DMS53 treated with DMSO at 0.1 percent for 48 hours (cell line): ENCODE data around the gene MPST.
A peak's percentile ranks its signal among the peaks of the same experiment; 100 is the strongest.

Experiments used
- DNase-seq: peaks from one replicate; lab custom pipeline; 2025; ENCODE audit not compliant: unreplicated experiment; lab: John Stamatoyannopoulos, UW

The MPST gene

GRCh38 chr22:37043828-37044538, 24.4 kb downstream of the MPST start:
- DNase-seq, result peak; percentile 24

DNA sequence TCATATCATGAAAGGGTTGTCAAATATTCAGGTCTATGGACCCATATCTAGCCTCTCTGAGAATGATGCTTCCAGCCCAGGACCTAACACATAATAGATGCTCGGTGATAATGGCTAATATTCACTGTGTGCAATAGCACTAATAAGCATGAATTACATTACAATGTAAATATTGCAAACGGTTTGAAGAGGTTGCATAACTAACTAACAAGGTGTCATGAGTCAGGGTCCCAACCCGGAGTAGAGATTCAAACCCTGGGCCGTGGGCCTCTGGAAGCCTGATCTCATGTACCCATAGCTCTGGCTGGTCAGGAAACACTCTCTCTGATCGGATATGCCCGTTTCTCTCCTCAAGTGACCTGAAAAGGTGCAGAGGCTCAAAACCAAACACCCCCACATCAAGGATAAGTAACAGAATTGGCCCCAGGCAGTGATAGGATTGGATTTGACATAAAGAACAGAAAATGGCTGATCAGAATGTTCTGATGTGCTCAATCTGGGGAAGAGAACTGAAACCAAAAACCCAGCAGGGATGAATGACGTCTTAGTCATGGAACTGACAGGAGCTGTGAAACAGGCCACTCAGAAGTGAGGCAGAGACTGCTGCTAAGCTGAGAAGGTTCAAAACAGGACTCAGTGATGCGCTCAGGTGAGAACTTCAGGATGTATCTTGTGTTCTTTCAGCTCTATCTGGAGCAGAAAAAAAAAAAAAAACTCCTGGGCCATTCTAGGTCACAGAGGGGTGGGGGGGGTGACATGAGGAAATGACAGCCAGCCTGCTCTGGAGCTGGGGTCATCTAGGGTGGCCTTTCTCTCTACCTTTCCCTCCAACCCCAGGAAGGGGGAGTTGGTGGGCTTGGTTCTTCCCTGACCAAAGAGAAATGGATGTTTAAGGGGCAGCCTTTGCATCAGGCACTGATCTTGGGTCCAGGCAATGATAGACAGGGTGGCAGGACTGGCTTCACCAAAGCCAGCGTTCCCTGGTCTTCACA, 25.4 kb downstream of the MPST start:
- DNase-seq, result no peak

GRCh38 chr22:37045958-37046357, 26.4 kb downstream of the MPST start:
- no peak for DNase-seq

GRCh38 chr22:37046589-37046988, 27.0 kb downstream of the MPST start:
- DNase-seq, result no peak

DNA sequence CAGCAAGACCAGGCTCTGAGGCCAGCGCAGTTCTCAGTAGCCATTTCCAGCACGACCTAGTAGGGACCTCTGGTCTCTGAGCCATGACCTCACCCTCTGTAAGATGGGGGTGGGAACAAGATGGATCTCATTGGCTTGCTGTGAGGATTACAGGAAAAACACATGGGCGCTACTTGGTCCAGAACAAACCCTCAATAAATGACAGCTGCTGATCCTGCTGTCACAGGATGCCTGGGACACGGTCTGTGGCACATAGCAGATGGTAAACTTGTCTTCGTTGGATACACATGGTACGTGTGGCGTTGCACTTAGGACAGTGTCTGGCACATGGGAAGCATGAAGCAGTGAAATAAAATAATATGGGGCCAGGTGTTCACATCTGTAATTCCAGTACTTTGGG, 27.5 kb downstream of the MPST start:
- DNase-seq, result no peak

GRCh38 chr22:37048133-37048532, 28.6 kb downstream of the MPST start:
- no peak for DNase-seq

- no peak for DNase-seq
Measured at GRCh38 chr22:37049224-37049623, 29.7 kb downstream of the MPST start.

DNA sequence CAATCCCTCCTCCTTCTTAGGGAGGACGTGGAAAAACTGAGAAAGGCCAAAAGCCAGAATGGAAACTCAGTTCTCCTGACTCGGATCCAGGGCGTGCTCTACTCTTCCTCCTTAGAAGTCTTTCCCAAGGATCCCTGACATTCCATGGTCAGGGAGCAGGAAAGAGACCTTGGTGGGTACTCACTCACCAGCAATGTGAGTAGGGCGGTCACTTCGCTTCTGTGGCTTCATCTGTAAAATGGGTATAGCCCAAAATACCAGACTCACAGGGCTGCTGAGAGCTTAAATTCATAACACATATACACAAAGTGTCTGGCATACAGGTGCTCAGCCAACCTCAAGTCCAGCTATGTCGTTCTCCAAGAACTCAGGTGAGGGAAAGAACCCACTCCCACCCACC, 31.4 kb downstream of the MPST start:
- no peak for DNase-seq

GRCh38 chr22:37051391-37052385, 32.1 kb downstream of the MPST start, which contains the start of gene KCTD17:
Gene KCTD17 (plus strand): TSS chr22:37051742. CDS start chr22:37051761, 19 bp downstream.
- DNase-seq, result no peak

GRCh38 chr22:37052386-37053309, 33.1 kb downstream of the MPST start:
- DNase-seq, result no peak

DNA sequence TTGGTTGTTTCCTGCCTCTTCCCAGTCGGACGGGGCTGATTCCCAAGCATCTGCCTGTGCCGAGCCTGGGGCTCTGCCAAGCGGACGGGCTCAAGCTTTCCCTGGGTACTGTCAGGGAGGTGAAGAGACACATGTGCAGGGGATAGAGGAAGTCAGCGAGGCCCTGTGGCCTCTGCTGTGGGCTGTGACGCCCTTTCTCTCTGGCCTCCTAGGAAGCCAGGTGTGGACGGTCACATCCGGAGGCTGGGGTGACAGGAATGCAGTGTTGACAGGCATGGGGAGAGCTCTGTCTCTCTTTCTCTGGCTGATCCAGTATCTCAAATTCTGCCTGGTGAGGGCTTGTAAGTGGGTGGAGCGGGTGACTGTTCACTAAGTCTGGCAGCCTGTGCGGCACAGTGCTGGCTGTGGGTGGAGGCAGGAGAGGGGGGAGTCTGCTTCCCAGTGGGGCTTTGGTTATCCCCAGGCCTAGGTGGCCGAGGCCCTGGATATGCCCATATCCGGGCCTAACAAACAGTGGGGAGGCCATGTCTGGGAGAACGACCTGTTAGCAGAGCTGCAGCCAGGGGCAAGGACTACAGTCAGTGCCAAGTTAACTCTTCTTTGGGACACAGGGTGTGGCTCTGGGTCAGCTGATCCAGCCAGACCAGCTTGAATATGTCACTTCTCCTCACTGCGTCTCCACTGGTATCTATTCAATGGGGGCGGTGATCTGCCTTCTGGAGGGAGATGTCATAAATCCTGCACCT, 33.9 kb downstream of the MPST start:
- no peak for DNase-seq

GRCh38 chr22:37054056-37054395, 34.5 kb downstream of the MPST start:
- DNase-seq, result no peak

GRCh38 chr22:37054600-37055365, 35.2 kb downstream of the MPST start:
- no peak for DNase-seq

DNA sequence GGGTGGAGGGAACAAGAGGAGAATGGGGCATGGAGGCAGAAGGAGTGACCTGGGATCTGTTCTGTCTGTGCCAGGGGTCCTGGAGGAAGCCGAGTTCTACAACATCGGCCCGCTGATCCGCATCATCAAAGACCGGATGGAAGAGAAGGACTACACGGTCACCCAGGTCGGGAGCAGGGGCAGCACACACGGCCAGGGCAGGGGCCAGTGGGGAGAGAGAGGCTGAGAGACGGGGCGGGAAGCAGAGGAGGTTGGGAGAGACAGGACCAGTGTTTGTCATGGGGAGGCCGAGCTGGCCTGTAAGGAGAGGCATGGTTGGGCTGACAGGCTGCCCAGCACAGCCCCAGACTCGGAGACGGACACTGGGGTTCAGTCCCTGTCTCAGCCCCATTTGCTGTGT, 36.7 kb downstream of the MPST start:
- no peak for DNase-seq

DNA sequence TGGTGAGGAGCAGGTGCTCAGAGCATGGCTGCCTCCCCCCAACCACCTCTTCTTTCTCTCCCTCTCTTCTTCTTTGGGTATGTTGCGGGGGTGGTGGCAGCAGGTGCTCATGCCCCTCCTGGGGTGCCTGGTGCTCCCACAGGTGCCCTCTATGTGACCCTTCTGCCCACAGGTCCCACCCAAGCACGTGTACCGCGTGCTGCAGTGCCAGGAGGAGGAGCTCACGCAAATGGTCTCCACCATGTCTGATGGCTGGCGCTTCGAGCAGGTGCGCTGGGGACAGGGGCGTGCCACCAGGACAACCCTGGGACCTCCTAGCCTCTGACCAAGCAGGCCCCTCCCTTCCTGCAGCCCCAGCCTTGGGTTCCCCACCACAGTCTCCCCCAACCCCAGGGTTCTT, 37.7 kb downstream of the MPST start:
- no peak for DNase-seq

GRCh38 chr22:37057796-37058510, 38.4 kb downstream of the MPST start:
- DNase-seq, result no peak

DNA sequence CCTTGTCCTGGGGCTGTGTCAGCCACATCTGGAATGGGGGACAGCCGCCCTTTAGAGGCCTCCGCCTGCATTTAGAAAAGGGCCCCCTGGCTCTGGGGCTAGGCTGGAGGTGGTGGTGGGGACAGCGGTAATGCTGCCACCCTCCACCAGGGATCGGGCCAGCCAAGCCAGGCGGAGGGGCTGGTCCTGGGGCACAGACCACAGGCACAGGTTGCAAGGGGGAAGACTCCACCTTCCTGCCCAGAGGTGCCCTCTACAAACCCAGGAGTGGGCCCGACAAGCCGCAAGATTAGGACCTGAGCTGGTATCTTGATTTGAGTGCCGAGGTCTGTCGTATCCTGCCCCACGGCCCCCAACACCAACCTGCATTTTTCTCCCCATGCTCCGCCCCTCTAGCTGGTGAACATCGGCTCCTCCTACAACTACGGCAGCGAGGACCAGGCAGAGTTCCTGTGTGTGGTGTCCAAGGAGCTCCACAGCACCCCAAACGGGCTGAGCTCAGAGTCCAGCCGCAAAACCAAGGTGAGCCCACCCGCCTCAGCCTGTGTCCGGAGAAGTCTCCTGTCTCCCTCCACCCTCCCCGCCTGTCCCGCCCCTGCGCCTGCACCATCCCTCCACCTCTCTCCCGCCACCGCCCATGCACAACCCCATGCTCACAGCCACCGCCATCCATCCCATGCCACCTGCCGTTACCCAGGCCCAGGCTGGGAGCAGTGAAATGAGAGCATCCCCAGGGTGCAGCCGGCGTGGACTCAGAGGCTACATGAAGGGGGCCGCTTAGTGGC, 39.6 kb downstream of the MPST start:
- DNase-seq, result no peak
